Measurements from ENCODE around the gene ANKRD33. TPM values are rescaled to one million over a fixed set of nuclear protein-coding genes. Genes with fewer than 3 reads are reported as not detected.

Gene ANKRD33, protein sequence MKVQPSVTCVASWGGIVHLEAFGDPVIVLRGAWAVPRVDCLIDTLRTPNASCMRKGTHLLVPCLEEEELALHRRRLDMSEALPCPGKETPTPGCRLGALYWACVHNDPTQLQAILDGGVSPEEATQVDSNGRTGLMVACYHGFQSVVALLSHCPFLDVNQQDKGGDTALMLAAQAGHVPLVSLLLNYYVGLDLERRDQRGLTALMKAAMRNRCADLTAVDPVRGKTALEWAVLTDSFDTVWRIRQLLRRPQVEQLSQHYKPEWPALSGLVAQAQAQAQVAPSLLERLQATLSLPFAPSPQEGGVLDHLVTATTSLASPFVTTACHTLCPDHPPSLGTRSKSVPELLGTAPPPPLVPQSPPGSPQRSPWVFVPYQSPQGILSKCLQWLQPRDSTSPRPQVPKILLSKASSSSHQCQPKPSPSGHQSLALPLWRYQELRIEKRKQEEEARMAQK
- not detected in 2 replicates for total RNA-seq
- not detected for polyA plus RNA-seq (2012)

DNA sequence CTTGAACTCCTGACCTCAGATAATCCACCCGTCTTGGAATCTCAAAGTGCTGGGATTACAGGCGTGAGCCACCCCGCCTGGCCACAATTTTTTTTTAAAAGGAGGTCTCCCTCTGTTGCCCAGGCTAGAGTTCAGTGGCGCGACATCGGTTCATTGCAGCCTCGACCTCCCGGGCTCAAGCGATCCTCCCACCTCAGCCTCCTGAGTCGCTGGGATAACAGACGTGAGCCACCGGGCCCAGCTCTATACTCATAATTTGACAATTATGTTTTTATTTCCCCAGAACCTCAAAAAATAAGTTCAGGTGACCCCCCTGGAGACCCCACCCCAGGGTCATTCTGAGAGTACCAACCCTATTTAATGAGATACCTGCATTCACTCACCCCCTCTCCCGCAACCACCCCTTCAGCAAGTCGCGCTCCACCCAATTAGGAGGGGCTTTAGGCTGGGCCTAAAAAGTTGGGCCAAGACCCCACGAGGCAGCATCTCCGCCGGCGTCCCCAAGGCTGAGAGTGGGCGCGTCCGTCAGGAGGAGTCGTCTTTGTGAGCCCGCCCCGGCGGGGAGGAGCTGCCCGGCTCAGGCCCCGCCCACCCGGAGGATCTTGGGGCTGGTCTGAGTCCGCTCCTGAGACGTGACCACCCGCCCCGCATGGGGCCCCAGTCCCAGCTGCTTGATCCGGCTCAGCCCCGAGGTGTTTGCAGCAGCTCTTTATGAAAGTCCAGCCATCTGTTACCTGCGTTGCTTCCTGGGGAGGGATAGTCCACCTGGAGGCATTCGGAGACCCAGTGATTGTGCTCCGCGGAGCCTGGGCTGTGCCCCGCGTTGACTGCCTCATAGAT, at the start of gene ANKRD33:
TSS of gene ANKRD33 (plus strand) at position 628 of the 840 bp plus-strand sequence. CDS start at position 712, 84 bp downstream.
- DNase-seq (ENCODE audit: low read depth), result no peak

DNA sequence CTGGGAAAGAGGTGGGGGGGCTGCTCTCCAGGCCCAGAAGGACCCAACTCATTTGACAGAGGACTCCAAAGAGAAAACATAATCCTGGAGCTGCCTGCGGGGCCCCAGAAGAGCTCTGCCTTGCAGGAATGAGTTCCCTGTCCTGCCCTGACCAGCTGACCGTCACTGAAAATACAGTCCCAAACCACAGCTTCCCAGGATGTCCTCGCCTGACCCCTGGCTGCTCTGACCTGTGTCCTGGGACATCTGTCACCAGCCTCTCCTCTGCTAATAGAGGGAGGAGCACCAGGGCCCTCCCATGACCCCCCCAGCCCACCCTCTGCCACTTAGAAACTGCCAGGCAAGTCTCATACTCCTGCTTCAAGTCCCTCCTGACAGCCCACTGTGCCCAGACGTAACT, 49.1 kb upstream of the ANKRD33 start:
- DNase-seq (ENCODE audit: low read depth), result peak; percentile 93

DNA sequence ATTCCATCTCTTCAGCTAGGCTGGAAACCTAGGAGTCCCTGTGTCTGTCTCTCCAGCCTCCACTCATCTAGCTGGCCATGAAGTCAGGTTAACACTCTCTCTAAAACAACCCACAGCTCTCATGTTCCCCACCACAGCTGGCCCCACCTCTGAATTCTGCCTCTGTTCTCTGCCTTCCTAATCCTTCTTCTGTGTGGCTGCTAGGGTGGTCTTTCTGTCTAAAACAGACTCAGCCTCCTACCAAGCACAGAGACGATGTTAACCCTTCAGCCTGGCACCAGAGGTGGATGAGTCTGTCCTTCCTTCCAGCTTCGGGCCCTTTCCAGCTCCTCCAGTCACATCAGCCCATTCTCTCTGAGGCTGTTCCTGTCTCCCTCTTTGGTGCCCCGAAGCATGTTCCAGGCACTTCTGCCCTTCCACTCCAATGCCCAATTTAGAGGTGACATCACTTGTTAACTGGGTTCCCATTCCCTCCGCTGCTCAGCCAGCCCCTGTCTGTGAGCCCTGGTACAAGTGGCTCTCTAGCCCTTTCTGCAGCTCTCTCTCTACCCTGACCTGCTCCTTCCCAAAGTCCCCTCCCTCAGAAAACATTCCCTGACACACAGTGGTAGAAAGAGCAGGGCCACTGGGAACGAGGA, 48.5 kb upstream of the ANKRD33 start:
- peak; percentile 86 for DNase-seq (ENCODE audit: low read depth)

DNA sequence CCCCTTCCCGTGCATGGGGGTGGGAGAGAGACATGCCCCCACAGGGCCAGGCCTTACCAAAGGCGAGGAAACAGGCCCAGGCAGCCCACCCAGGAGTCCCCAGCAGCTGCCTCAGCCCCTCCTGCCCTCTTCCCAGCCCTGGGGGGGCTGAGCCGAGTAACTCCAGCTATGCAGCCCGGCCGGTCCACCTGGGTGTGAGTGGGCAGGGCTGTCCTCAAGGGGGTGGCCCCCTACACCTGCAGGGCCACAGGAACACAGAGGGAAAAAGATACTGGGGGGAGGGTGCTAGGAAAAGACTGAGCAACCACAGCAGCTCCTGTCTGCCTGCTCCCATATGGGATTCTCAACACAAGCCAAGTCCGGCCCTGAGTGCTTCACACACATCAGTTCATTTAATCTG, 46.9 kb upstream of the ANKRD33 start:
- DNase-seq (ENCODE audit: low read depth), result no peak

DNA sequence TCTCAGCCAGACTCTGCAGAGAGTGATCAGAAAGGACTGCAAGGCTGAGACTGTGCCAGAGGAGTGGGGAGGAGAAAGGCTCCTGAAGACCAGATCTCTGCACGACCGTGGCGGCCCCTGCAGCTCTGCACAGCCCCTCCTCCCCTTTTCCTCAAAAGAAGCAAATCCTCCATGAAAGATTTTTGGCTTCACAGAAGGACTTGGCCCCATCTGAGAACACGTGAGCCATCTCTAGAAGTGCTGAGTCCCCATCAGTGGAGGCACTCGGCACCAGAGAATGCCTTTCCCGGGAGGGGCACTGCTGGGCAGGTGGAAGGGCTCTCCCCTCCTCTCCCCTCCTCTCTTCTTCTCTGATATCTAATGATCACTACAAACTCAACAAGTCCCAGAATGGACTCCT, 46.2 kb upstream of the ANKRD33 start:
- peak; percentile 27 for DNase-seq (ENCODE audit: low read depth)

DNA sequence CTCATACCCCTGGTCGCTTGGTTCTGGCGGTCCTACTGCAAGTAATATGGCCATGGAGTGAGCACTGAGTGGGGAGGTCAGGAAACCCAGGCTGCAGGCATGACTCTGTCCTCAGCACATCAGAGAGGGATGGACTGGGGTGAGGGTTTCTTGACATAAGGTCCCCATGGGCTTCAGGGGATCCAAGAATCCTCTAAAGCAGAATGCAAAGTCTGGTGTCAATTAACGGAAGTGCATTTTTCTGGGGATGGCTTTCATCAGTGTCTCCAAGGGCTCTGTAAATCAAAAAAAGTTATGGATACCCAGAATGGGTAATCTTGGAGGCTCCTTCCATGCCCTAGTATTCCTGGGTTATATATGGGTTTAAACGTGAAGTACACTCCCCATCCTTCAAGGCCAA, 43.0 kb upstream of the ANKRD33 start:
- no peak for DNase-seq (ENCODE audit: low read depth)

DNA sequence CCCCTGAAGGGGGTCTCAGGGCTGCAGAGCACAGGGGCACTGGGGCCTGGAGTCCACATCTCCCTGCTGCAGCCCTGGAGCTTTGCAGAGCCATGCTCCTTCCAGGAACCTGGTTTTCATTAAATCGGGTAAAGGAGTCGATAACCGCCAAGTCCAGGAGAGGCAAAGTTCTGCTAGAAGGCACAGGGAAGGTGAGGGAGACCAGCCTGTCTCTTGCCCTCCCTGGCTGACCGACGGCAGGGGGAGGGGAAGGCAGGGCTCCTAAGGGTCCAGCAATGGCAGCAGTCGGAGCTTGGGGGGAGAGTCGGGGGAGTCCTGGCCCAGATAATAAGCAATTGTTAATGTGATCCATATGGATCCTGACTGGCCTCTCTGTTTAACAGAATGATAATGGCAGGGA, 42.4 kb upstream of the ANKRD33 start:
- no peak for DNase-seq (ENCODE audit: low read depth)

DNA sequence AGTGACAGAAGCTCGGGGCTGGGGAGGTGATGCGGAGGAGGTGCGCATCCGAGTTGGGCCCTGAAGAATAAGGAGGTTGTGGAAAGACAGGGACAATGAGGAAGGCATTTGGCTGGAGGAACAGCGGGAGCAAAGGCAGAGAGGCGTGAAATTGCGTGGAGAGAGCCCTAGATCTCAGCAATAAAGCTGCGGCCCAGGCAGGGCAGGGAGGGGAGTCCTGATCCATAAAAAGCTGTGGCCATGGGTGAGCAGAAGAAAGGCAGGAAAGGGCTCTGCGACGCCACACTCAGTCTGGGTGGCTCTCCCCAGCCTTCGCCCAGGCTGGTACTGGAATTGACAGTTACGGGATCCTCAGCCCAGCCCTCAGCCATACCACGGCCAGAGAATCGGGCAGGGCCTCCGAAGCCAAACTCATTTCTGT, 41.6 kb upstream of the ANKRD33 start:
- DNase-seq (ENCODE audit: low read depth), result no peak

DNA sequence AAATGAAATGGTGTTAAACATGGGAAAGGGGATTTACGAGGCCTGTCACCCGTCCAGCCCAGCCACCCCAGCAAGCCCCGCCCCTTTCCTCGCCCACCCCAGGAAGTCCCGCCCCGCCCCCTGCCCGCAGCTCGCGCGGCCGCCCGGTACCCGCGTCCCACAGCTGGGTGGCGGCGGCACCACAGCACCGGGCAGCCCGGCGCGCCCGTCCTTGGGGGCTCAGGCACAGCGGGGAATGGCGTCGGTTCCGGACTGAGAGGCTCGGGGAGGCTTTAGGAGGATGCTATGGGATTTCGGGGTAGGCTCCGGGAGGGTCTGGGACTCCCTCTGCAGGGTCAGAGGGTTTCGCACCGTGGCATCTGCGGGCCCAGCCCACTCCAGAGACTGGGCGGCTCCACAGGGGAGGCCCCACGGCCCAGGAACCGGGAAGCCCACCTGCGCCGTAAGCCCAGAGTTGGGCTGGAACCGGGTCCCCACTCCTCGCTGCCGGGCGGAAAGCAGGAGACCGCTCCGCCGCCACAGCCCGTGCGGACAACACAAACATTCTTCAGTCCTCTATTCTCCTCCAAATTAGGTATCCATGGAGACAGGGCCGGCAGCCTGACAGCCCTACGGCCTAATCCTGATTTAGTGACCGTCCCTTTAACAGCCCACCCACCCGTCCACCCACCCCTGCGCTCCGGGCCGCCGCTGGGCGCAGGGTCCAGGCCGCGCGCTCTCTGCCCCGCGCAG, 40.8 kb upstream of the ANKRD33 start:
- peak; percentile 26 for DNase-seq (ENCODE audit: low read depth)

DNA sequence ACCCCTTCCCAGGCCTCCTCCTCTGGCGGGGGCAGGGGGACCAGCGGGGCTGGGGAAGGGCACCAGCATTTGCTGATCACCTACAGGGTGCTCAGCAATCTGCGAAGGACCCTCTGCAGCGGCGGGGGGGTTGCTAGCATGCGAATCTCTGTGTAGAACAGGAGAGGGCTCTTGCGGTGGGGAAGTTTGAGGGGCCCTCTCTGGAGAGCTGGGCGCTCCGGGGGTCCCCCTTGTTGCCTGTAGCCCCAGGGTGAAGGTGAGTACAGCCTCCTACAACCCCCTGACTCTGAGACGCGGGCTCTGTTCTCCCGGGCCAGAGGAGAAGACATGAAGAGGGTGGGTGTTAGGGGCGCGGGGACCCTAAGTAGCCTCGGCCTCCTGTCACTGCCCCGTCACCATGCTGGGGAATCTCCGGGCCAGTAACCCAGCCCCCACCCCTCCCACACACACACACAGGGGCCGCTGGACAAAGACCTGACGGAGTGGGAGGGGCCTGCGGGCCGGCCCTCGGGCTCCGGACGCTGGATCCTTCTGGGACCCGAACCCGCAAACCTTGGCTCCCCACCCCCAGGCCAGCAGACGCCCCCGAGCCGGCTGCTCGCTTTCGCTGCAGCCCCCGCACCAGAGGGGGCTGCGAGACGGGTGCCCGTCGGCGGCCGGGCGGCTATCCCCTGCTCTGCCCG, 40.1 kb upstream of the ANKRD33 start:
- DNase-seq (ENCODE audit: low read depth), result no peak

DNA sequence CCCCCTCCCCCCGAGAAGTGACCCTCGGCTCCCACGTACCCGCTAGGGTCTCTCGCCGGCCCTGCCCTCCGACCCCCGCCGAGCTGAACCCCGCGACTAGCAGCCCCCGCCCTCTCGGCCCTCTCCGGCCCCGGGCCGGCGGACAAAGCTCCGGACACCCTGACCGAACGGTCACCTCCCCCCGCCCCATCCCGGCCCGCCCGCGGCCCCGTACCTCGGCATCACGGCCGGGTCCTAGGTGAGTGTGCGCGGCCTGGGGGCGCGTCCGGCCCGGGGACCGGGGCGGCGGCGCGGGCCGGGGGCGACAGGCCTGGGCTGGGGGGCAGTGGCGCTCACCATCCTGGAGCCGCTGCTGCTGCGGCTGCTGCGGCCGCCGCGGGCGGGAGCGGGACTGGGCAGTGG, 39.6 kb upstream of the ANKRD33 start, which contains the start of gene FIGNL2:
TSS of gene FIGNL2 (minus strand) at position 393 of the 402 bp plus-strand sequence. CDS start 26,305 bp downstream, outside the sequence.
- no peak for DNase-seq (ENCODE audit: low read depth)

DNA sequence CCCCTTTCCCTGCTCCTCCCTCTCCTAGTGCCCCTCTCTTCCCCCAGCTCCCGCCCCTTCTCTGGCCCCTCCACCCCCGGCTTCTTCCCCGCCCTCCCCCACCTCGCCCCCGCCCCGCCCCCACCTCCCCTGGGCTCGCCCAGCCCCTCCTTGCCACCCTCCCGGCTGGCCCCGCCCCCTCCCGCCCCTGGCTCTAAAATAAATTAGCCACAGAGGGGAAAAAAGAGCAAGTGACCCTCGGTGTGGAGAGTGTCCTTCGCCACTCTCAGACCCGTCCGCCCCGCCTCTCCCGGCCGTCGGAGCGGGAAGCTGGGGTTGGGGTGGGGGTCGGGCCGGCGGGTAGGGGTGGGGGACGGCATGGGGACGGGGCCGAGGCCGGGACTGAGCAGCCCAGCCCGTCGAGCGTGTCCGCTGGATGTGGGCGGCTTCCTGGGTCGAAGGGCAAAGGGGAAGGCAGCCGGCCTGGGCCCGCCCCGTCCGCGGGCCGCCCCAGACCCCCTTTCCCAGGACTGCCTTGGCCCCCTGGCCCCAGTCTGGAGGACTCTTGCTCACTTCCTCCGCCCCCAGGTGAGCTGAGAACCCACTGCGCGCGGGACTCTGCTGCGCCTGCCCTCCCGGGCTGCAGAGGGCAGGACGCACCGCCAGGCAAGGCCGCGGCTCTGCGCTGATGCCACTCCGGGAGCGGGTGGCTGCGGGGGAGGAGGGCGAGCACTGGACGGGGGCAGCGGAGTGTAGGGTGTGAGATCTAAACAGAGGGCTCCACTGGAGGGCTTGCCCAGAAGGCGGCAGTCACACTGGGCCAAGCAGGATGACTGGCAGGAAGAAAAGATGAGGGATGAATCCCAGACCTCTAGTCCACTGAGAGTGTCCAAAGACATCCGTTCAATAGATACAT, 38.8 kb upstream of the ANKRD33 start:
- DNase-seq (ENCODE audit: low read depth), result no peak

DNA sequence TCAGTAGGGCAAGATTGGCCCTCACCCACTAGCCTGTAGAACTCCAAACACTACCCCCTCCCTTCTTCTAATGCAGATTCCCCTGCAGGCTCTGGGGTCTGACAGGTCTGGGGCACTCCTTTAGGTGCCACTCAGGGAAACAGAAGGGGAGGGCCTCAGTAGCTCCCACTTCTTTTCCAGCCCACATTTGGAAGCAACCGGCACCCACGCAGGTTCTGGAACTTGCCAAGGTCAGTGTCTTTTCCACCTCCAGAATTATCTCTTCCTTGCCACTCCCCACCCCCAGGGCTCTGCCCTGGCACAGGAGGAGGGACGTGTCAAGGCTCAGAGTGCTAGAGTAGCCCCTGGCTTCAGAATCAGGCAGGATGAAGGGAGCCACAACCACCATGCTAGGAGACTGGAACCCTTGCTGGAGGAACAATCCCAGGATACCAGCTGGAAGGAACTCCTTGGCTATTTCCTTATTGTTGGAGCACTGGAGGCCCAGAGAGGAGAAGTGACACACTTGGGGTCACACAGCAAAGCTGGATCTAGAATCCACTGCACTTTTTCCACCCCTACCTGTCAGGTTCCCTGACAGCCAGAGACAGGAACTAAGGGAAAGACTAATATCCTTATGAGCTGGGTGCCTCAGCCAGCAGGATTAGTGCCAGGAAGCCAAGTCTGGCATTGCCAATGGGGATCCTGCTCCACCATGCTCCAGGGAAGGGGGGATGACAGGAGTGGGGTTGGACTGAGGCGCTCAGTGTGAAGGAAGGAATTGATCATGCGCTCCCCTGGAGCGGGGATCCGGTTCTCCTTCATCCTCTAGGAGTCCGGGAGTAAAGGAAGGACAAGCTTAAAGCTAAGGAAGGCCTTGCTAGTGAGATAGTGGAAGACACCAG, 37.6 kb upstream of the ANKRD33 start:
- no peak for DNase-seq (ENCODE audit: low read depth)

DNA sequence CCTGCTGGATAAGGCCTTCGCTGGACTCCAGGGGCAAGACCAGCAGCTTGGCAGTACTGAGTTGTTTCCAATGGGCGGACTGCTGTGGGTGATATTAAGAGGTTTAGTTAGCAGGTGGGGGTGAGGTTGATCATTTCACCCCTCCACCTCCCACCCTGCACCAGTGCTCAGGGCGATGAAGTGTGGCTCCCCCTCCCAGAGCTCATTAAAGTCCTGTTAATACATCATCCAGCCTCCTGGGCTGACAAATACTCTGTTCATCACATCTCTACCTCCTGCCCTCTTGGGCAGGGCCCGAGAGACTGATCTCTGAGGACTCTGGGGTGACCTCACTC, 37.0 kb upstream of the ANKRD33 start:
- DNase-seq (ENCODE audit: low read depth), result no peak

DNA sequence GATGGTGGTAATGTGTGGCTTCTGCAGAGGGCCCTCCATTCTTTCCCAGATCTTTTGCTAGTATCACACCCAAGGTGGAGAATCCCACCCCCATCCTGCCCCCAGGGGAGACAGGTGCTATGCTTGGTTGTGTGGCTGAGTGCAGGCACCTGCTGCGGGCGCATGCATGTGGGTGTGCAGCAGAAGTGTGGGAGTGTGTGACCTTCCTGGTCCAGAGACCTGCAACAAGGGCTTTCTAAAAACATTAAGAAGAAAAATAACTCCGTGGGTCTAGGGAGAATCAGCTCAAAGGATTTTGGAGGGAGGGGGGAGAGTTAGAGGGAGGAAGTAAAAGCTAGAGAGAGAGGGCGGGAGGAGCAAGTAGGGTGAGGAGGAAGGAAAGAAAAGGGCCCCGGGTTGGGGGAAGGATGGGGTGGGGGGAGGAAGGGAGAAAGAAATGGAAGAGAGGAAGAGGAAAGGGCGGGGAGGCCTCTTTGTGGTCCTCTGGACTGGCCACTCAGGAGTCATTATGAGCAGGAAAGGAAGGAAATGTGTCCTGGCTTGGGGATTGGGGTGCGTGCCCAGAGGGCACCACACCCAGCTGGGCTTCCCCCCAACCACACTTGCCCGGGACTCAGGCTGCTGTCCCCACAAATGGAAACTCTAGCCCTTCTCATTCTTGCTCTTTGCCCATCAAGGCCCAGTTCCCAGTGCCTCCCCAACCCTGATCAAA, 36.3 kb upstream of the ANKRD33 start:
- DNase-seq (ENCODE audit: low read depth), result no peak

DNA sequence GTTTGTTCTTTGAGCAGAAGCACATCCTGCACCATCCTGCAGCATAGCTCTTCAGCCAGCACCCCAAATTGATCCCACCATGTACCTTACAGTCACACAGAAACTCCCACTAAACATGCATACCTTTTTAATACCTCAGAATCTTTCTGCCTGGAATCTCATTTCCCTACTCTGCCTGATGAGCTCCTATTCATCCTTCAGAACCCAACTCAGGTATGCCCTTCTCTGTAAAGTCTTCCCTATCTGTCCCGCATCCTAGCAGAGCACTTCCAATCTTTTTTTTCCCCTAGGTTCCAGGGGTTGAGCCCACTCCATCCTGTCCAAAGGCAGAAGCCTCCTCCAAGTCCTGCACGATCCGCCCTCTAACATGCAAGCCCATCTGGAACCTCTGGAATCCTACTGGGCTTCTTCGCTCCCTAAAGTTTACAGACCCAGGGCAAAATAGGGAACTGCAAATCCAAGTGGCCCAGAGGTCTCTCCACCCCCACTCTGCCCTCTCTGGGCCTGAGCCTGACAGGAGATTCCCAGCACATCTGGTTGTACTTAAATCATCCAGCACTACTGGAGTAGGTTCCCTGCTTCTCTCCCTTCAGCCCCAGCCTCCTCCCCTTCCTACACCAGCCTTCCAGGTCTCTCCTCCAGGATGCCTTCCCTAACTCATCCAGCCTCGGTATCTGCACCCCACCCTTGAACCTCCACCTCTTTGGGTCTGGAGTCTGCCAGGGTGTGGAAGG, 35.3 kb upstream of the ANKRD33 start:
- no peak for DNase-seq (ENCODE audit: low read depth)
